Measurements from ENCODE around the gene PUSL1. TPM values are rescaled to one million over a fixed set of nuclear protein-coding genes. Genes with fewer than 3 reads are reported as not detected.

The PUSL1 gene
- total RNA-seq, 1 donor: 29.3 TPM

DNA sequence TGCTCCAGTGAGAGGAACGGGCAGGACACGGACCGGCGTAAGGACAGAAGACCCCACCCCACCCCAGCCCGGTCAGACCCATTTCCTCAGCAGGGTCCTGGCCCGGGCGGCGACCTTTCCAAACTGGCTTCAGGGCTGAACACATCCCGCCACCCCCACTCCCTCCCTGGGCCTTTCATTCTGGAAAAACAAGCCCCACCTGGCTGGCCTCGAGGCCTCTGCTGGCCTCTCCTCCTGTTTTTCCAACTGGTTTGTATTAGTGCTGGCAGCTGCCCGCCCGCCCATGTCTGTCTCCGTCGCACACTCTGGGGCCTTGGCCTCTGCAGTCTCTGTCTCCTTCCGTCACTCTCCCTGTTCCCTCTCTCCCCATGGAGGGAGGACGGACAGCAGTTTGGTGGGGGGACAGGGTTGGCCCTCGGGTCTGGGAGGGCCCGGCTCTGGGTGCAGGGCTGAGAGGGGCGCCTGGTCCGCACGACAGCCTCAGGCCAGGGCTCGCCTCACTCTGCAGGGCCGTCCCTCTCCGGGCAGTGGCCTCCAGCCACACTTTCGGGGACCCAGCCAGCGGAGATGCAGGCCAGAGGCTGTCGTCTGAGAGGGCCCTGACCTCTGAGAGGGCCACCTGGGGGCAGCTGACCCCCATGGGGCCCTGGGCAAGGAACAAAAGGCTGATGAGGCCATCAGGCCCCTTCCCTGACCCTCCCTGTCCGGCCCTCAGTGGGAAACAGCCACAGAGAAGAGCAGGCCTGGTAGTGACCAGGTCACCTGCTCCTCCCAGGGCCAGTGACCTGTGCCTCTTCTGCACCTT, 51.5 kb downstream of the PUSL1 start:
- H3K4me3 ChIP-seq (ENCODE audit: insufficient read depth, low read length): peak overlapping the region; percentile 95
- peaks cover 8% of the 10 kb centered on the region for H4K20me1 ChIP-seq (ENCODE audit: insufficient read depth, low read length)
- peak overlapping the region; percentile 85 for H3K27ac ChIP-seq (ENCODE audit: low read depth, low read length)
- peaks cover 40% of the 10 kb centered on the region for H3K4me1 ChIP-seq (ENCODE audit: insufficient read depth, low read length)
- TF ChIP-seq, protein P1, sequence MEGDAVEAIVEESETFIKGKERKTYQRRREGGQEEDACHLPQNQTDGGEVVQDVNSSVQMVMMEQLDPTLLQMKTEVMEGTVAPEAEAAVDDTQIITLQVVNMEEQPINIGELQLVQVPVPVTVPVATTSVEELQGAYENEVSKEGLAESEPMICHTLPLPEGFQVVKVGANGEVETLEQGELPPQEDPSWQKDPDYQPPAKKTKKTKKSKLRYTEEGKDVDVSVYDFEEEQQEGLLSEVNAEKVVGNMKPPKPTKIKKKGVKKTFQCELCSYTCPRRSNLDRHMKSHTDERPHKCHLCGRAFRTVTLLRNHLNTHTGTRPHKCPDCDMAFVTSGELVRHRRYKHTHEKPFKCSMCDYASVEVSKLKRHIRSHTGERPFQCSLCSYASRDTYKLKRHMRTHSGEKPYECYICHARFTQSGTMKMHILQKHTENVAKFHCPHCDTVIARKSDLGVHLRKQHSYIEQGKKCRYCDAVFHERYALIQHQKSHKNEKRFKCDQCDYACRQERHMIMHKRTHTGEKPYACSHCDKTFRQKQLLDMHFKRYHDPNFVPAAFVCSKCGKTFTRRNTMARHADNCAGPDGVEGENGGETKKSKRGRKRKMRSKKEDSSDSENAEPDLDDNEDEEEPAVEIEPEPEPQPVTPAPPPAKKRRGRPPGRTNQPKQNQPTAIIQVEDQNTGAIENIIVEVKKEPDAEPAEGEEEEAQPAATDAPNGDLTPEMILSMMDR (IDR thresholded peaks at IDR 0.05; ENCODE audit: extremely low read depth, low read depth, low read length): no peak
- peak; percentile 95 for DNase-seq (ENCODE audit: insufficient read length, low spot score, missing footprints)
- H3K4me2 ChIP-seq (ENCODE audit: insufficient read depth, low read length): peak overlapping the region; percentile 89
- H3K79me2 ChIP-seq (ENCODE audit: insufficient read depth, low read length): peaks cover 37% of the 10 kb centered on the region
- peaks cover under 1% of the 10 kb centered on the region for H3K36me3 ChIP-seq (ENCODE audit: insufficient read depth, low read length)
- H3K9me3 ChIP-seq (ENCODE audit: low read depth, low read length): no peaks in the 10 kb centered on the region
- no peak overlapping the region for H2AFZ ChIP-seq (ENCODE audit: low read length)
- no peaks in the 10 kb centered on the region for H3K27me3 ChIP-seq (ENCODE audit: insufficient read depth, low read length)

- Histone ChIP-seq H3K4me1 (ENCODE audit: insufficient read depth, low read length) (peaks cover 40% of the 10 kb centered on the region), H3K27ac (ENCODE audit: low read depth, low read length) (peak overlapping the region; percentile 85), H3K4me3 (ENCODE audit: insufficient read depth, low read length) (peak overlapping the region; percentile 42)
Measured at GRCh38 chr1:1360506-1361169, 52.2 kb downstream of the PUSL1 start.

More at GRCh38 chr1:1360506-1361169, 52.2 kb downstream of the PUSL1 start:
- Histone ChIP-seq H3K9me3 (ENCODE audit: low read depth, low read length) (no peaks in the 10 kb centered on the region), H3K4me2 (ENCODE audit: insufficient read depth, low read length) (peak overlapping the region; percentile 89), H3K27me3 (ENCODE audit: insufficient read depth, low read length) (no peaks in the 10 kb centered on the region), H2AFZ (ENCODE audit: low read length) (peak overlapping the region; percentile 18), H3K36me3 (ENCODE audit: insufficient read depth, low read length) (no peaks in the 10 kb centered on the region), H3K79me2 (ENCODE audit: insufficient read depth, low read length) (peaks cover 33% of the 10 kb centered on the region), H4K20me1 (ENCODE audit: insufficient read depth, low read length) (peaks cover 8% of the 10 kb centered on the region)
- DNase-seq (ENCODE audit: insufficient read length, low spot score, missing footprints): peak; percentile 99
- TF ChIP-seq, protein P1 (IDR thresholded peaks at IDR 0.05; ENCODE audit: extremely low read depth, low read depth, low read length): no peak

Small RNAs within 50 kb of the gene (small RNA-seq; reads per million reads assigned to genes)
- not detected for gene MIR6726

Other genes with a start within 250 kb of the PUSL1 start
- not detected in 2 replicates for gene RNF223, start 234.3 kb upstream of the PUSL1 start, total RNA-seq
- 5.4 and 8.5 TPM in 2 replicates for gene C1orf159, start 192.5 kb upstream of the PUSL1 start, total RNA-seq
- gene TTLL10, start 134.7 kb upstream of the PUSL1 start, total RNA-seq: not detected in 2 replicates
- gene TNFRSF18, start 102.0 kb upstream of the PUSL1 start, total RNA-seq: 0.29 TPM in 1 of 2 replicates, not detected in the other
- under 0.01 TPM in 1 of 2 replicates, not detected in the other for gene TNFRSF4, start 94.4 kb upstream of the PUSL1 start, total RNA-seq
- gene SDF4, start 76.6 kb upstream of the PUSL1 start, total RNA-seq: 136 and 151 TPM in 2 replicates
- 26.5 and 29.7 TPM in 2 replicates for gene B3GALT6, start 76.4 kb upstream of the PUSL1 start, total RNA-seq
- 0.36 and 0.59 TPM in 2 replicates for gene C1QTNF12, start 61.9 kb upstream of the PUSL1 start, total RNA-seq
- gene UBE2J2, start 34.7 kb upstream of the PUSL1 start, total RNA-seq: 31.2 and 32.6 TPM in 2 replicates
- gene SCNN1D, start 28.2 kb upstream of the PUSL1 start, total RNA-seq: 0.59 and 1.1 TPM in 2 replicates
- 31.2 and 46.7 TPM in 2 replicates for gene ACAP3, start 667 bp upstream of the PUSL1 start, total RNA-seq
- gene INTS11, start 16.1 kb downstream of the PUSL1 start, total RNA-seq: 53.3 and 59.7 TPM in 2 replicates
- gene CPTP, start 16.2 kb downstream of the PUSL1 start, total RNA-seq: 12.7 and 13.8 TPM in 2 replicates
- gene TAS1R3, start 22.7 kb downstream of the PUSL1 start, total RNA-seq: under 0.01 TPM in 2 replicates
- gene DVL1, start 40.8 kb downstream of the PUSL1 start, total RNA-seq: 73.5 and 81.9 TPM in 2 replicates
- gene MXRA8, start 50.0 kb downstream of the PUSL1 start, total RNA-seq: 689 and 735 TPM in 2 replicates
- 64.8 and 74.6 TPM in 2 replicates for gene AURKAIP1, start 66.6 kb downstream of the PUSL1 start, total RNA-seq
- 138 and 139 TPM in 2 replicates for gene CCNL2, start 90.7 kb downstream of the PUSL1 start, total RNA-seq
- gene MRPL20, start 98.7 kb downstream of the PUSL1 start, total RNA-seq: 53.9 and 58.9 TPM in 2 replicates
- gene ANKRD65, start 112.7 kb downstream of the PUSL1 start, total RNA-seq: 1.2 and 1.8 TPM in 2 replicates
- 2.4 and 4.3 TPM in 2 replicates for gene VWA1, start 127.1 kb downstream of the PUSL1 start, total RNA-seq
- gene ATAD3C, start 141.1 kb downstream of the PUSL1 start, total RNA-seq: under 0.01 and 0.59 TPM in 2 replicates
- 10.6 and 14.5 TPM in 2 replicates for gene ATAD3B, start 163.2 kb downstream of the PUSL1 start, total RNA-seq
- 18.6 and 19.9 TPM in 2 replicates for gene ATAD3A, start 203.6 kb downstream of the PUSL1 start, total RNA-seq
- gene TMEM240, start 232.0 kb downstream of the PUSL1 start, total RNA-seq: 1.8 and 2.7 TPM in 2 replicates